Gastroesophageal sphincter (tissue), 4 donors: ENCODE results near the gene HAP1. TPM values are rescaled to one million over a fixed set of nuclear protein-coding genes. Genes with fewer than 3 reads are reported as not detected.
A peak's percentile ranks its signal among the peaks of the same experiment; 100 is the strongest.

Experiments
- ATAC-seq: fragments of 150-250 bp; one replicate; pipeline ENCODE4 v1.9.1; 2016; ENCODE audit warnings: mild to moderate bottlenecking, moderate library complexity
- H3K27ac ChIP-seq, 4 donors: fragments of 200-600 bp; sonication (generic) in 3 of 4; 1 replicate in 3 of 4; 2 replicates in 1 of 4; pipeline ENCODE4 v1.5.1; 2016 to 2019
- H3K27me3 ChIP-seq: fragments of 200-600 bp; sonication (generic); one replicate; pipeline ENCODE4 v1.5.1; 2019
- H3K36me3 ChIP-seq, 2 donors: fragments of 200-600 bp; sonication (generic); one replicate each; pipeline ENCODE4 v1.5.1; 2019; ENCODE audit warnings: control low read depth in 1 of 2
- H3K4me1 ChIP-seq, 3 donors: fragments of 200-600 bp; sonication (generic); 1 replicate in 2 of 3; 2 replicates in 1 of 3; pipeline ENCODE4 v1.5.1; 2016 to 2019; ENCODE audit warnings: control low read depth in 2 of 3
- H3K4me3 ChIP-seq, 2 donors: fragments of 200-600 bp; sonication (generic); one replicate each; pipeline ENCODE4 v1.5.1; 2019; ENCODE audit warnings: mild to moderate bottlenecking in 1 of 2, moderate library complexity in 1 of 2
- H3K9me3 ChIP-seq, 3 donors: fragments of 200-600 bp; sonication (generic); one replicate each; pipeline ENCODE4 v1.5.1; 2017 to 2019; ENCODE audit warnings: control low read depth in 2 of 3
- EP300 ChIP-seq: sonication (generic); formaldehyde crosslinking; IDR thresholded peaks from one replicate; pipeline ENCODE4 v1.6.1; 2017; ENCODE audit warnings: antibody characterized with exemption, mild to moderate bottlenecking
- POLR2A ChIP-seq, 2 donors: fragments of 450-650 bp; IDR thresholded peaks; one replicate each; pipeline ENCODE4 v1.6.1; 2017; ENCODE audit warnings: antibody characterized with exemption in 2 of 2, mild to moderate bottlenecking in 2 of 2, moderate library complexity in 1 of 2
- POLR2AphosphoS5 ChIP-seq: sonication (generic); formaldehyde crosslinking; IDR thresholded peaks from one replicate; pipeline ENCODE4 v1.6.1; 2017; ENCODE audit warnings: antibody characterized with exemption
- WGBS, 2 donors: methylation state at CpG; one replicate each; pipeline ENCODE4 v1.1.5; 2018; ENCODE audit warnings: low coverage in 1 of 2; 5-methylcytosine and 5-hydroxymethylcytosine counted together
- total RNA-seq, 4 donors: library from RNA; depleted of rRNA; stranded (reverse); fragments of >200 nt; gene quantifications; one replicate each; pipeline ENCODE4 v1.1.0, GENCODE V29; 2016
- TF ChIP-seq, protein P1 (sequence below), 4 experiments: fragments of 200-600 bp in 2 of 4; fragments of 450-650 bp in 2 of 4; sonication (generic) in 1 of 4; IDR thresholded peaks; one replicate each; pipeline ENCODE4 v1.5.1; 2017 to 2019; ENCODE audit warnings: antibody characterized with exemption in 4 of 4, mild to moderate bottlenecking in 2 of 4, moderate library complexity in 2 of 4

The HAP1 gene
- total RNA-seq, 4 donors from 2014 or later = 0.54 TPM; not detected in 3

DNA sequence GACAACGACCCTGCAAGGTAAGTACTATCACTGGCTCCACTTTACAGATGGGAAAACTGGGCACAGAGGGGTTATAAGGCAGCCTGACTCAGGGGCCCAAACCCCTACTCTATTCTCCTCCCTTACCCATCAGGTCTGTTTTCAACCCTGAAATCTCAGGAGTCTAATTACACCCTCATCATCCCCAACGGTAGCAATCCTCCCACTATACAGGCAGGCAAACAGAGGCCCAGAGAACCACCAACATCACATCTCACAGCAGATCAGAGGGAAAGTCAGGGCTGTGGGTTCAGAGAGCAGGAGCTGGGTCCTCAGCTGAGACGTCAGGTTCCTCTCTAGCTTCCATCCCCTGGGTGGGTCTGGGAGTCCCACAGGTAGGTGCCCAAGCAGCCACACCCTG, 35.5 kb upstream of the HAP1 start:
- no peaks in the 10 kb centered on the region for H3K9me3 ChIP-seq
- TF ChIP-seq, protein P1, sequence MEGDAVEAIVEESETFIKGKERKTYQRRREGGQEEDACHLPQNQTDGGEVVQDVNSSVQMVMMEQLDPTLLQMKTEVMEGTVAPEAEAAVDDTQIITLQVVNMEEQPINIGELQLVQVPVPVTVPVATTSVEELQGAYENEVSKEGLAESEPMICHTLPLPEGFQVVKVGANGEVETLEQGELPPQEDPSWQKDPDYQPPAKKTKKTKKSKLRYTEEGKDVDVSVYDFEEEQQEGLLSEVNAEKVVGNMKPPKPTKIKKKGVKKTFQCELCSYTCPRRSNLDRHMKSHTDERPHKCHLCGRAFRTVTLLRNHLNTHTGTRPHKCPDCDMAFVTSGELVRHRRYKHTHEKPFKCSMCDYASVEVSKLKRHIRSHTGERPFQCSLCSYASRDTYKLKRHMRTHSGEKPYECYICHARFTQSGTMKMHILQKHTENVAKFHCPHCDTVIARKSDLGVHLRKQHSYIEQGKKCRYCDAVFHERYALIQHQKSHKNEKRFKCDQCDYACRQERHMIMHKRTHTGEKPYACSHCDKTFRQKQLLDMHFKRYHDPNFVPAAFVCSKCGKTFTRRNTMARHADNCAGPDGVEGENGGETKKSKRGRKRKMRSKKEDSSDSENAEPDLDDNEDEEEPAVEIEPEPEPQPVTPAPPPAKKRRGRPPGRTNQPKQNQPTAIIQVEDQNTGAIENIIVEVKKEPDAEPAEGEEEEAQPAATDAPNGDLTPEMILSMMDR (IDR thresholded peaks at IDR 0.05) = no peak
- TF ChIP-seq EP300 (no peak), POLR2A (IDR thresholded peaks at IDR 0.05) (no peak), POLR2AphosphoS5 (no peak)
- no peak overlapping the region for H3K4me3 ChIP-seq
- no peak for ATAC-seq
- H3K4me1 ChIP-seq = peaks cover 0 to 32% (median 12%) of the 10 kb centered on the region in 3 donors
- no peak overlapping the region for H3K27ac ChIP-seq
- peaks cover 0 to 66% of the 10 kb centered on the region in 2 donors for H3K36me3 ChIP-seq
- H3K27me3 ChIP-seq = peaks cover 10% of the 10 kb centered on the region
- no CpG with 5 or more reads among the region's 3 CpGs for WGBS, 2 donors

DNA sequence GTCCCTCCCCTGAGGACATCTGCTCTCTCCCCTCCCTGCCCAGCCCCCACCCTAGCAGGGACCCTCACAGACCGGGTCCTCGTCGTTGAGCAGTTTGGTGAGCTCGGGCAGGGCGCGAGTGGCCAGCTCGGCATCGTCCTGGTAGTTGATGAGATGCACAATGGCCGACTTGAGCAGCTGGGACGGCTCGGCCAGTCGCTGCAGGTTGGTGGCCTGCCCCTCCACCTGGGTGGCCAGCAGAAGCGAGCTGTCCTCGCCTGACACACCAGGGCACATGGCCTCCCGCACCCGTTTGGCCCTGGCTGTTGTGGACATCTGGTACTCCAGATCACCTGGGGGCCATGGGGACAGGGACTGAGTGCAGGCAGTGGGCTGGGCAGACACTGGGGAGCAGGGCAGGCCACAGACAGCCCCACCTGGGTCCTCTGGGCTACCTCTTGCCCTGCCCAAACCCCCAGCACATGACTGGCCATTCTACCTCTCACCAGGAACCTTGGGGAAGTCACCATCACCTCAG, 35.0 kb upstream of the HAP1 start:
- Histone ChIP-seq H3K4me1 (peaks cover 0 to 26% (median 12%) of the 10 kb centered on the region in 3 donors), H3K36me3 (peaks cover 0 to 72% of the 10 kb centered on the region in 2 donors), H3K27me3 (peaks cover 6% of the 10 kb centered on the region), H3K9me3 (no peaks in the 10 kb centered on the region), H3K4me3 (no peak overlapping the region), H3K27ac (no peak overlapping the region)
- WGBS, 2 donors = no CpG with 5 or more reads among the region's 16 CpGs
- no peak for ATAC-seq
- TF ChIP-seq POLR2AphosphoS5 = no peak
- TF ChIP-seq, protein P1 (IDR thresholded peaks at IDR 0.05) = no peak
- no peak for TF ChIP-seq EP300
- no peak for TF ChIP-seq POLR2A (IDR thresholded peaks at IDR 0.05)

DNA sequence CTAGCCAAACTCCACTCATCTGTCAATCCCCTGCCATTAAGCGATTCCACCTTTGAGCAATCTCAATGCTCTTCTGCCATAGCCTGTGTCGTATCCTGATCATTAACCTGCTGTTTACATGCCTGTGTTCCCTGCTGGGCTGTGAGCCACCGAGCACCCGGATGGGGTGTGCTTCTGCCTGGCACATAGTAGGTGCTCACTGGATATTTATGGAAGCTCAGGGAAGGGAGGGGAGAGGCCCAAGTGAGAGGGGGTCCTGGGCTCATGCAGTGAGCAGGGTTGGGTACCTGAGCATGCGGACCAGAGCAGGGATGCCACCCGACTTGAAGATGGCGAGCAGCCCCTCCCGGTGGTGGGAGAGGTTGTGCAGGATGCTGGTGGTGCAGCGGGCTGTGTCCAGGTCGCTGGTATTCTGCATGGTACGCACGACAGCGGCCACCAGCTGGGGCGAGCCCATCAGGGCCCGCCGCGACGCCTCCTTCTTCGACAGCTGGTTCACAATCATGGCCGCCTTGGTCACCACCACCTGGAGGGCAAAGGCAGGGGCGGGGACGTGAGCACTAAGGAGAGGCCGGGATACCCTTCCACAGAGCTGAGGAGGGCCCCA, 34.3 kb upstream of the HAP1 start:
- no peak overlapping the region for H3K27ac ChIP-seq
- no peak for TF ChIP-seq EP300
- TF ChIP-seq POLR2AphosphoS5 = no peak
- TF ChIP-seq POLR2A (IDR thresholded peaks at IDR 0.05) = no peak
- TF ChIP-seq, protein P1 (IDR thresholded peaks at IDR 0.05) = no peak
- WGBS, 2 donors = 81 to 87% methylated on average over 3 to 4 of the region's 23 CpGs
- no peaks in the 10 kb centered on the region for H3K9me3 ChIP-seq
- H3K27me3 ChIP-seq = peaks cover 5% of the 10 kb centered on the region
- no peak overlapping the region for H3K4me3 ChIP-seq
- peak; percentile 10 for ATAC-seq
- peaks cover 0 to 78% of the 10 kb centered on the region in 2 donors for H3K36me3 ChIP-seq
- peaks cover 0 to 20% (median 10%) of the 10 kb centered on the region in 3 donors for H3K4me1 ChIP-seq

DNA sequence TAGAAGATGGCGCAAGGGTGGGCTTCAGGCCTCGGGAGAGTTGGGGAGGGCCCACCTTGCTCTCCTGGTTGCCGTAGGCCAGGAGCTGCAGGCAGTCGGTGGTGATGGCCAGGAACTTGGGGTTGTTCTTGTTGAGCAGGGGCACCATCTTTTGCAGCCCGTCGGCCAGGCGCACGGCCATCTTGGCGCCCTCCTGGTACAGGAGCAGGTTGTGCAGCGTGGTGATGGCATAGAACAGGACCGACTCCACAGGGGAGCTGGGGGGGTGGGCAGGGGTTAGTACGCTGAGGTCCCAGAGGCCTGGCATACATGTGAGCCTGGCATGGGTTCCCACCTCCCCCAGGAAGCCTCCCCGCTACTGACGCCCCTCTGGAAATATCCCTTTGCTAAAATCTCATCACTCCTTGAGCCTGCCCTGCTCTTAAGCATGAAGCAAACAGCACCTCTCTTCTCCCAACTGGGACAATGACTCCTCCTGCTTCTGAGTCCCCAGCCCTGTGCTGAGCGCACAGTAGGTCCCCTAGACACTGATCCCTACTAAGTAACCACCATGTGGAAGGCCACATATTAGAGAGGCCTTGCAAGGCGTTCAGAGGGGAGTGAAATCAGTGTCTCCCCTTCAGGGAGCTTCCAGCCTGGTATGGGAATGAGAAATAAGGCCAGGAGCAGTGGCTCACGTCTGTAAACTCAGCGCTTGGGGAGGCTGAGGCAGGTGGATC, 33.0 kb upstream of the HAP1 start:
- no peak for ATAC-seq
- H3K36me3 ChIP-seq = peaks cover 0 to 91% of the 10 kb centered on the region in 2 donors

More for the DNA sequence above, 33.0 kb upstream of the HAP1 start:
- no peaks in the 10 kb centered on the region for H3K9me3 ChIP-seq
- TF ChIP-seq EP300 (no peak), POLR2A (IDR thresholded peaks at IDR 0.05) (no peak), POLR2AphosphoS5 (no peak)
- TF ChIP-seq, protein P1 (IDR thresholded peaks at IDR 0.05) = no peak
- peaks cover 0 to 7% (median 0%) of the 10 kb centered on the region in 3 donors for H3K4me1 ChIP-seq
- no peak overlapping the region for H3K4me3 ChIP-seq
- H3K27me3 ChIP-seq = peaks cover 5% of the 10 kb centered on the region
- no peak overlapping the region for H3K27ac ChIP-seq
- WGBS, 2 donors = 74 to 90% methylated on average over 3 of the region's 18 CpGs
